ENCODE results near the gene CENPP.

GRCh38 chr9:92639124-92639523 is 313.4 kb downstream of the CENPP start:
- TF ChIP-seq HMGXB4 (CRISPR knock-in tag; IDR thresholded peaks at IDR 0.05) (no peak), JUN (CRISPR knock-in tag; IDR thresholded peaks at IDR 0.05) (no peak)
